ENCODE data around the gene TCEANC.
"Not testable (repeated sequence)": the region's sequence is repeated elsewhere in the genome, so short reads cannot be mapped to it uniquely, and the experiment has no call there.

The TCEANC gene

GRCh38 chrX:13647709-13648212, 5.2 kb upstream of the TCEANC start:
- no peak overlapping the region for H3K4me3 ChIP-seq (replicated peaks; ENCODE audit: low read depth, low read length)
- TF ChIP-seq, protein P1, sequence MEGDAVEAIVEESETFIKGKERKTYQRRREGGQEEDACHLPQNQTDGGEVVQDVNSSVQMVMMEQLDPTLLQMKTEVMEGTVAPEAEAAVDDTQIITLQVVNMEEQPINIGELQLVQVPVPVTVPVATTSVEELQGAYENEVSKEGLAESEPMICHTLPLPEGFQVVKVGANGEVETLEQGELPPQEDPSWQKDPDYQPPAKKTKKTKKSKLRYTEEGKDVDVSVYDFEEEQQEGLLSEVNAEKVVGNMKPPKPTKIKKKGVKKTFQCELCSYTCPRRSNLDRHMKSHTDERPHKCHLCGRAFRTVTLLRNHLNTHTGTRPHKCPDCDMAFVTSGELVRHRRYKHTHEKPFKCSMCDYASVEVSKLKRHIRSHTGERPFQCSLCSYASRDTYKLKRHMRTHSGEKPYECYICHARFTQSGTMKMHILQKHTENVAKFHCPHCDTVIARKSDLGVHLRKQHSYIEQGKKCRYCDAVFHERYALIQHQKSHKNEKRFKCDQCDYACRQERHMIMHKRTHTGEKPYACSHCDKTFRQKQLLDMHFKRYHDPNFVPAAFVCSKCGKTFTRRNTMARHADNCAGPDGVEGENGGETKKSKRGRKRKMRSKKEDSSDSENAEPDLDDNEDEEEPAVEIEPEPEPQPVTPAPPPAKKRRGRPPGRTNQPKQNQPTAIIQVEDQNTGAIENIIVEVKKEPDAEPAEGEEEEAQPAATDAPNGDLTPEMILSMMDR (IDR thresholded peaks at IDR 0.05; ENCODE audit: low read length, missing control alignments) = no peak
- peak; percentile 87 for DNase-seq (ENCODE audit: low read depth)

- not testable (repeated sequence) for DNase-seq (ENCODE audit: low read depth); H3K4me3 ChIP-seq (replicated peaks; ENCODE audit: low read depth, low read length)
These were observed 4.6 kb upstream of the TCEANC start for GRCh38 chrX:13648336-13648735.

GRCh38 chrX:13649838-13650237, 3.1 kb upstream of the TCEANC start:
- H3K4me3 ChIP-seq (replicated peaks; ENCODE audit: low read depth, low read length) = no peak overlapping the region
- peak; percentile 28 for DNase-seq (ENCODE audit: low read depth)
- TF ChIP-seq, protein P1 (IDR thresholded peaks at IDR 0.05; ENCODE audit: low read length, missing control alignments) = no peak

DNA sequence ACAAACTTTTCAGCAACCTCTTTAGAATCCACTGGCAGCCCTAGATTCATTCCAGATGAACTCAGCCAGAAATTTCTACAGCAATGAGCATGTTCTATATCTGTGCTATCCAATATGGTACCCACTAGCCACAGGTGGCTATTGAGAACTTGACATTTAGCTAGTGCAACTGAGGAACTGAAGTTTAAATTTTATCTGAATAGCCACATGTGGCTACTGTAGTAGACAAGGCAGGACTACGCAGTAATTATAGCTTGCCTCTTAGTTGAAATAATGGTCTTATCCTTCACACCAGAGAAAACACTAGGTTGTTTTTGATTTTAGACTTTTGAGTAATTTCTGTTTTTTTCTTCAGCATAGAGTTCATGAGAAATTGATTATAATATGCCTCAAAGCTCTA, 2.6 kb upstream of the TCEANC start:
- TF ChIP-seq, protein P1 (IDR thresholded peaks at IDR 0.05; ENCODE audit: low read length, missing control alignments) = no peak
- DNase-seq (ENCODE audit: low read depth) = no peak
- H3K4me3 ChIP-seq (replicated peaks; ENCODE audit: low read depth, low read length) = no peak overlapping the region

GRCh38 chrX:13651150-13651549, 1.8 kb upstream of the TCEANC start:
- no peak for DNase-seq (ENCODE audit: low read depth)
- TF ChIP-seq, protein P1 (IDR thresholded peaks at IDR 0.05; ENCODE audit: low read length, missing control alignments) = no peak
- no peak overlapping the region for H3K4me3 ChIP-seq (replicated peaks; ENCODE audit: low read depth, low read length)

DNA sequence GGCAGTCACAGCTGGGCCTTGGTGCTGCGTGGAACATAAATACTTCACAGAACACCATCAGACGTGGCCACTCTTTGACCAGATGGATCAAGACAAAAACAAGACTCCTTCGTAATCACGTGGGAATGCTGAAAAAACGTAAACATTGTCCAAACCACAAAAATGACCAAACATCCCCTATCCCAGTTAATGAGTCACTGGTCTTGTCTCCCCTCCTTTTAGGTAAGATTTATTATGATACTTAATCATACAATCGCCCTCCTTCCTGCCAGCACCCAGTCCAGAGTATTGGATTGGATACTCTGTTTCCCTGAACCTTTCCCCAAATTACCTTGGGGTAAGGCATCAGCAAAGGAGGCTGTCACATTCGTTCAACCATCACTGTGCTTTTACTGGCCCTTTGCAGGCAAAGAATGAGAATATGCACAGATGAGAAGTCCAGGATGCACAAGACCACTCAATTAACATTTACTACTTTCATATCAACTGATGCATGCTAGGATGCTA, 601 bp upstream of the TCEANC start:
- peak; percentile 90 for DNase-seq (ENCODE audit: low read depth)
- H3K4me3 ChIP-seq (replicated peaks; ENCODE audit: low read depth, low read length) = peak overlapping the region; percentile 72
- TF ChIP-seq, protein P1 (IDR thresholded peaks at IDR 0.05; ENCODE audit: low read length, missing control alignments) = no peak

DNA sequence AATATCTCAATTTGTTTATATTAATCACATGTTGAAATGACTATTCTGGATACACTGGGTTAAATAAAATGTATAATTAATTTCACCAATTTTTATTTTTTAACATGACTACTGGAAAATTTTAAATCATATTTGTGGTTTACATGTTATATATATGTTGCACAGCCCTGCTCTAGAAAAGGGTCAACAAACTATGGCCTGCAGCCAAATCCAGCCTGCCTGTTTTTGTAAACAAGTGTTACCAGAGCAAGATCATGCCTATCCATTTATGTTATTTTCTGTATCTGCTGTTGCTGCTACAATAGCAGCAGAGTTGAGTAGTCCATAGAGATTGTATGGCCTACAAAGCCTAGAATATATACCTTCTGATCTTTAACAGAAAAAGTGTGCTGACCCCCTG, 1.2 kb downstream of the TCEANC start:
- no peak overlapping the region for H3K4me3 ChIP-seq (replicated peaks; ENCODE audit: low read depth, low read length)
- TF ChIP-seq, protein P1 (IDR thresholded peaks at IDR 0.05; ENCODE audit: low read length, missing control alignments) = no peak
- DNase-seq (ENCODE audit: low read depth) = no peak

All from fibroblast of pulmonary artery (primary cell).